GM19099 (cell line): ENCODE measurements around the gene SLC26A9.

Experiments used
- POLR2A ChIP-seq: IDR thresholded peaks from 3 replicates; pipeline ENCODE4 v1.6.1; 2011; ENCODE audit warnings: low read depth; ENCODE audit not compliant: insufficient read length; ENCODE audit errors: extremely low read depth

SLC26A9 gene

DNA sequence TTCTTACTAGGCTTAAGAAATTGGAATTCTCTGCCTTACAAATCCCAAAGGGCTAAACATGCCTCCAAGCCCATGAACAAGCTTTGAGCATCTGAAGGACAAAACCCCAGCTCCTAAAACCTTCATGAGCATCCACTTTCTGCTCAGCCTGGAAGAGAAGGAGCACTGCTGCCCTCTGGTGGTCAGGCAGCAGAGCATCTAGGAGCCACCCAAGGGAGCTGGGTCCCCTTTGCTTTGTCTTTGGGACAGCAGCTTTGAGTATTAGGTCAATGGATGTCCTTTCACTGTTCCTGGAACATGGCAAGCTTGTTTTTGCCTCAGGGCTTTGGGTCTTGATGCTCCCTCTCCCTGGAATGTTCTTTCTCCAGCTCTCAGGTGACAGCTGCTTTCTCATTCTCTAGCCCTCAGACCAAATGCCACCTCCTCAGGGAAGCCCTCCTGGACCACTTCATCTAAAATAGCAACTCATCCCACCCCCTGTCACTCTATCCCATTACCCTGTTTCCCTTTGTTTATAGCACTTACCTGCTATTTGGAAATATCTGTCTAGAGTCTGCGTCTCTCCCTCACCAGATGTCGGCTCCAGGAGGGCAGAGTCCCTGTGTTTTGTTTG lies 34.3 kb upstream of the SLC26A9 start:
- TF ChIP-seq POLR2A: no peak

DNA sequence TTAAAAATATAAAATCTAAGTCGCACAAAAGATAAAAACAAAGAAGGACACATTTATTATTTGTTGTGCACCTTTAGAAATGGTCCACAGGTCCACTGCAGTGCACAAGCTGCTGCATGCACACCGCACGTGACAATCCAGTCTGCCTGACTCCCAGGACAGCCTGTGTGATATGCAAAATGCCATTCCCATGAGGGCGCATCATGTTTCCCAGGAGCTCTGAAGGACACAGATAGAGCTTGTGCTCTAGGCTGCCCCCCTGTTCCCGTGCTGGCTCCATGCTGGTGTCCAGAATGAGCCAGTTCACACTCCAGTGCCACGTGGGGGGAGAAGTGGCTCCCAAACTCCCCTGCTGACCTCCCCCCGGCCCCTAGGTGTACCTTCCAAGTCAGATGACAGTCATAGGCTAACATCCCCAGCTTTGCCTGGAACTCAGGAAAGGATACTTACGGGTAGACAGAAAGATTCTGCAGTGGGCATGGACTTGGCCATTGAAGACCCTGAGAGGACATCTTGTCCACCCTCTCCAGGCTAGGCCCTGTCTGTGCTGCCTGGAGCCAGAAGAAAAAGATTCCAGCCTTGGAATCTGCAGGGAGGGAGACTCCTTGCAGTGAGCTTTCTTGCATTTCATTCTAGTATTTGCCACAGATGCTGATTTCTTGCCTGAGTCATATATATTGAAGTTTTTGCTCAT lies 33.6 kb upstream of the SLC26A9 start:
- no peak for TF ChIP-seq POLR2A

DNA sequence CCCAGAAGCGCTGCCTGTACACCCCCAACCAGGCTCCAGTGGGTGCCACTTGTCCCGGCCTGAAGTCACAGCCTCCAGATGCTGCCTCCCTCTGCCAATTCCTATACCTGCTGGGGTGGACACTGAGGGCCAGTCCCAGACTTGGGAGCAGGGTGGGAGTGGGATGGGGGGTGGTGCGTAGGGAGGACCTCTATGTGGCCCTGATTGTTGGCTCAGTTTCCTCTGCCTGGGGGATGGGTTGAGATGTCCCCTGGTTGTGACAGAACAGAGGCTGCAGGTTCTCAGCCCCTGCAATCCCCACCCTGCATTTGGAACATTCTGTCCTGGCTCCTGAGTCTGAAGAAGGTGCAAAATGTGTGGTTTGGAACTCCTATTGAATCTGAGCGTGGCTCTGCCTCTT lies 32.8 kb upstream of the SLC26A9 start:
- no peak for TF ChIP-seq POLR2A

DNA sequence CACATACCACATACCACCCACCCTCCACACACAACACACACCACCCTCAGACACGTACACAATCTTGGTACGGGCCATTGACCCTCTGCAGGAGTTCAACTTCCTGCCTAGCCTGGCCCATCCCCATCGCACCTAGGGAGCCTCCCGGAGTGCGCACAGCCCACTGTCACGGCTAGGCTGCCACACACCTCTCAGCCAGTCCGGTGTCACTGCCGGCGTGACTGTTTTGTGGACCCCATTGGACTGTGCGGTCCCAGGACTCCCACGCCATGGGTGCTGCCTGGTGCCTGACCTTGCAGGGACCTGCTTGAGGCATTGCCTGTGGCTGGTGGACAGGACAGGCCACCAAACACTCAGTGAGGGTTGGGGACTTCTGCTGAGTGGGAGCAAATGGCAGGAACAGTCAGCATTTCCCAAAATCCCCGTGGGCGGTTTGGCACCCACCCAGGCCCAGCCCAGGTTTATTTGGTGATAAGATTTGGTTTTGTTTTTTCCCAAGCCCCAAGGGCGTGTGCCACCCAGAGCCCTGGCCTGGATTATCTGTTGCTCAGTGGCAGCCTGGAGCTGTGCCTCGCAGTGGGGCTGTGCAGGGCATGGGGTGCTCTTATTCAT lies 32.2 kb upstream of the SLC26A9 start:
- no peak for TF ChIP-seq POLR2A

DNA sequence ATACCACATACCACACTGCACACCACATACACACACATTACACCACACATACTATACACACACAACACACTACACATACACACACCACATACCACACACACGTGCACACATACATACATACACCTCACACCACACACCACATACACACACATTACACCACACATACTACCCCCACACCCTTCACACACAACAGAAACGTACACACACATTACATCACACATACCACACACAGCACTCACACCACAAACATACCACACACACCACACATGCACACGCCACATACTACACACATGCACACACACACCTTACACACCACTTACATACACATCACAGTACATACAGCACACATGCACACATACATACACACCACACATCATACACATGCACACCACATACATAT lies 31.5 kb upstream of the SLC26A9 start:
- no peak for TF ChIP-seq POLR2A

DNA sequence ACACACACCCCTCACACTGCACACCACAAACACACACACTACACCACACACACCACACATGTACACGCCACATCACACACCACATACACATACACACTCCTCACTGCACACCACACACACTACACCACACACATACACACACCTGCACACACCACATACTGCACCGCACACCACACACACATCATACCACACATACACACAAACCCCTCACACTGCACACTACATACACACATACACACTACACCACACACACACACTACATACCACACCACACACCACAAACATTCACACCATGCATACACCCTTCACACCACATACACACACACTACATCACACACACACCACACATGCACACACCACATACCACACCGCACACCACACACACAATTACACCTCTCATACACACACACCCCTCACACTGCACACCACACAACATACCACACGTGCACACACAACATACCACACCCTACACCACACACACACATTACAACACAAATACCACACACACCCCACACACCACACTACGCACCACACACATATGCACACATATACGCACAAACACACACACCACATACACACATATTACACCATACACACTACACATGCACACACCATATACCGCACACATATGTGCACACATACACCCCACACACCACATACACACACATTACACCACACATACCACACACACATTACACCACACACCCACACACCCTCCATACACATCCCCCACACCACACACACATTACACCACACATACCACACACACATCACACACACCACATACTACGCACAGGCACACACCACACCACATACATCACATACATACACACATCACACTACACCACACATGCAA lies 30.3 kb upstream of the SLC26A9 start:
- TF ChIP-seq POLR2A: no peak

DNA sequence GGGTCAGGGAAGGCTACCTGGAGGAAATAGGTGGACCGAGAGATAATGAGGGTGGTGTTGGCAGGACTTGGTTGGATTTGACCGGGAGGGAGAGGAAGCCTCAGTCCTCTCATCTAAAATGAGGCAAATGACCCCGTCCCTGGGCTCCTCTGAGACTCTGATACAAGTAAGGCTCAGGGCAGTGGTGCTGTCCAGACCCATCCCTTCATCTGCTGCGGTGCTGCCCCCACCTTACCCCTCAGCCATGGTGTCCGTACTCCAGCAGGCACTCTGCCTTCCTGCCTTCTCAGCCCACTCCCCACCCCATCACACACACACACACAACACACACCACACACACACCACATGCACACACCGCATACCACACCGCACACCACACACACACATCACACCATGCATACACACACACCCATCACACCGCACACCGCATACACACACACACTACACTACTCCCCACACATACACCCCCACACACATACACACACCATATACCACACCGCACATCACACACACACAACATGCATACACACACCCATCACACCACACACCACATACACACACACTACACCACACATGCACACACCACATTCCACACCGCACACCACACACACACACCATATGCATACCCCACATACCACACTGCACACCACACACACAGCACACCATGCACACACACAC lies 29.4 kb upstream of the SLC26A9 start:
- no peak for TF ChIP-seq POLR2A

DNA sequence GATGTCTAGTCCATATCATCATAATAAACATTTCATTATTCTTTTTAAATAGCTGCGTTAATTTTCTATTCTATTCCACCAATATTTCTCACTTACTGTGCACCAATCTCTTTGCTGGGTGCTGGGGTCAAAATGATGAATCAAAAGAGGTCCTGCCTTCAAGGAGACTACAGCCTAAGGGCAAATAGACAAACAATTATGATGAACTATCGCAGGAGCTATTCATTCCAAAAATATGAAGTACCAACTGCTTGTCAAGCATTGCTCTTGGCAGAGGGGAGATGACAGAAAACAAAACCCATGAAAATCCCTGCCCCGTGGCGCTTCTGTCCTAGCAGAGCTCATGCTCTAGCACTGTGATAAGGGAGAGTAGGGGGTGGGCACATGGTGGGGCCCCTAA lies 28.8 kb upstream of the SLC26A9 start:
- TF ChIP-seq POLR2A: no peak

DNA sequence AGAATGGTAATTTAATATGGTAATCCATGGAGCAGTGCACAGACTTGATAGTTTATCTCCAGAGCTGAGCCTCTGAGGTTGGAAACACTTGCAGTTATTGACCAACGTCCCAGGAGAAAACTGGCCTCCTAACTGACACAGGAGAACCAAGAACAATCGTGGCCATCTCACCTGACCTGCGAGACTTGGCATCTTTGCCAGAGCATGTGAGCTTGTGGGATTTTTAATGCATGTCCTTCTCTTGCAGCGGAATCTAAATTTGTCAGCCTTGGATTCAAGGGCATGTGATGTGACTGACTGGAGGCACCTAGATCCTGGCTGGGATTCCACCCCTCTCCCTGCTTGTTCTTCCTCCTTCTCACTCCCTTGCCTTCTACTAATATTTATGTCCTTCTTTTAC lies 27.8 kb upstream of the SLC26A9 start:
- no peak for TF ChIP-seq POLR2A

DNA sequence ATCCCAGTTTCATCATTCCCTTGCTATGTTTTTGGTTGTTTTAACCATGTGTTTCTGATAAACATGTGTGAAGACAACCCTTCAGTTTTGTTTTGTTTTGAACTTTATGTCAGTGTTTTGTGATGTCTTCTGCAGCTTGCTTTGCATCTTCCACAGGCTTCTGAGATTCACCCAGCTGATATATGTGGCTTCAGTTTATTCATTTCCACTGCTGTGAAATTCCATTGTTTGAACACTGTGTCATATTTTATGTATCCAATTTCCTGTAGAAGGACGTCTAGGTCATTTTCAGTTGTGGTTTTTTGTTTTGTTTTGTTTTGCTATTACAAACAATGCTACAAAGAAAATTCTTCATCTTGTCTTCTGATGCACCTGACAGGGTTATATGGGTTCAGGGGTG lies 27.2 kb upstream of the SLC26A9 start:
- no peak for TF ChIP-seq POLR2A

DNA sequence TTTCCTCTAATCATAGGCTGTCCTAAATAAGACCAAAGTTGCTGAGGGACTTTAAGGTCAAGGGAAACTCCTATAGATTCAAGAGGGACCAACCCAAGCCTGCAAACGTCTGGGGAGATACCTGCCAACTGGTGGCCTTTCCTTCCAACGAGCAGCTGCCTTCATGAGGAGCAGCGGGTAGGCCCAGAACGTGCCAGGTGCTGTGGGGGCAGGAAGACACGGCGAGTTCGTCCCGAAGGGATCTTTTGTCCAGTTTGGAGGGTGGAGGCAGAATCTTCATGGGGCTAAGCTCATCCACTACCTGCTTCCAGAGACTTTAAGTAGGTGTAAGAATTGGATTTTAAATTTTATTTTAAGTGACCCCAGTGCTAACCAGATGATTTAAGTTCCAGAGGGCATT lies 26.0 kb upstream of the SLC26A9 start:
- TF ChIP-seq POLR2A: no peak

DNA sequence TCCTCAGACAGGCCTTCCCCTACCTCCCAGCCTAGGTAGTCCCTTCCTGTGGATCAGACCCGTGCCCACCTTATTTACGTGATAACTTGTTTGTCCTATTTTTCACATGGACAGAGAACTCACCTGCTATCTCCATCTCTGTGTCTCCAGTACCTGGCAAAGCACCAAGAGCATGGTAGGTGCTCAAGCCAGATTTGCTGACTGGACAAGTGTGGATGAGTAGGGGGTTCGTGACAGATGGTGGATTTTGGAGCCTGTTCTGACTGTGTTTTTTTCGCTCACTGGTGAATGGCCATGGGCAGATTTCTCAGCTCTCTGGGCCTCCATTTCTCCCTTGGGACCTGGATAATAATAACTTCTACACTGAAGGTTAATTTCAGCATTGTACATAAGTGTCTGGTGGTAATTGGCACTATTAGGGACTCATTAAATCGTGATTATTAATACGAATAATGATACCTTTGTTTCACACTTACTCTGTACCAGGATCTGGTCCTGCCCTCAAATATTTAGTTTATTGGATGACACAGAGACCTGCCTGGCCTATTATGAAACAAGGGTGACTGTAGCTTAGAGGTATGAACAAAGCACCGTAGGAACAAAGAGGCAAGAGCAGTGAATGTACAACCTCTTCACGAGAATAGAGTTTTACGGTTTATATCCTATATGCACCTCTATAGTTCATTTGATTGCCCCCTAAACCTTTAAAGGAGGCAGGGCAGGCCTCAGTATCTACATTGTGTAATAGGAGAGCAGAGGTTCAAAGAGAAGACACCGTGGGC lies 24.5 kb upstream of the SLC26A9 start:
- TF ChIP-seq POLR2A: no peak

DNA sequence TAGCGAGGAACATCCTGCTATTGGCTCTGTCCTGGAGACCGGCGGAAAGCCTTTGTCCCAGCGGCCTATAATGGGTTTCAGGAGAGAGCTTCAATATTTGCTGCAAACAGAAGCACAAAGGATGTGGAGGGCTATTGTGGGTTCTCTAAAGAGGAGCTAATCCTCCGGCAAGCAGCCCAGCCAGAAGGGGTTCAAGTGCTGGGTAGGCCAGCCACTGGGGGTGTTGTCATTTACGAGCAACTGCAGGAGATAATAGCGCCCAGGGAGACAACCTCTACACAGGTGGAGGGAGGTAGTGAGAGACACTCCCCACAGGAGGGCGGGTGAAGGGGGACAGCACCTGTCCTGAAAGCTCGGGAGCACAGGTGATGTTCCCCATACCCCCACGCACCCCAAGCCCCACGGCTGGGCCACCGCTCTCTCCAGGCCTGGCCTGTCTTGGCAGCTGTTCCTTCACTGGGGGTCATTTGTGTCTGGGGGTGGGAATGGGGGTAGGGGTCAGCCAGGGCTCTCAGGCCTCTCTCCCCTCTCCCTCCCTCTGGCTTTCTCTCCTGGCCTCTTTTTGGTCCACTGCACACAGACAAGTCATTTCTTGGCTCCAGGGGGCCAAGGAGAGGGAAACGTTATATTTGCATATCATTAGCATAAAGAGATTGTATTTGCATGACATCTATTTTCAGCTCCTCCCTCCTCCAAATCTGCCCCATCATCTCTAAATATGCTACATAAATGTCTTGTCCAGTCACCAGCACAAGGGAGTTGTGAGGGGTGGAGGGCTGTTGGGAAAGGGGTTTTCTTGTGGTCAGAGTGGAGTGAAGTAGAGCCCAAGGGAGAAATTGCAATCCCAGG lies 22.0 kb upstream of the SLC26A9 start:
- TF ChIP-seq POLR2A: no peak
